ENCODE results near the gene C19orf12. TPM values are rescaled to one million over a fixed set of nuclear protein-coding genes. Genes with fewer than 3 reads are reported as not detected.

C19orf12 gene
- total RNA-seq, 1 experiment from 2014 or later: 17.5 TPM

- no peak overlapping the region for H3T11ph ChIP-seq (ENCODE audit: low read length)
- peaks cover 11 to 16% of the 10 kb centered on the region in 2 experiments for H3K4me1 Mint-ChIP-seq
- H3K4me1 ChIP-seq (ENCODE audit: insufficient read depth, low read length): peaks cover 8% of the 10 kb centered on the region; the same call in 1 of the 2 replicates
- H3K27me3 ChIP-seq (ENCODE audit: insufficient read depth, low read length): no peaks in the 10 kb centered on the region
- no peak overlapping the region for H3K9ac ChIP-seq (ENCODE audit: extremely low read depth, insufficient read length, low read length)
- H3K79me1 ChIP-seq (ENCODE audit: insufficient read depth, low read depth, low read length, poor library complexity, severe bottlenecking): no peaks in the 10 kb centered on the region
- no peak overlapping the region for H2AFZ ChIP-seq (ENCODE audit: low read length)
- H3K79me2 ChIP-seq (ENCODE audit: insufficient read depth, low read length): no peaks in the 10 kb centered on the region
- H3K27ac Mint-ChIP-seq: no peak overlapping the region
- no peak overlapping the region for H2BK5ac ChIP-seq (ENCODE audit: insufficient read length, low read length)
- H4K5ac ChIP-seq (ENCODE audit: insufficient read length, low read depth, low read length): no peak overlapping the region
- H4K91ac ChIP-seq (ENCODE audit: insufficient read length, low read depth, low read length): no peak overlapping the region
- no peak for DNase-seq
- H3K23ac ChIP-seq (ENCODE audit: insufficient read length, low read depth, low read length): no peak overlapping the region
- no peak for TF ChIP-seq CTCF (conservative IDR thresholded peaks at IDR 0.05)
- peaks cover 0 to 2% (median 0%) of the 10 kb centered on the region in 3 experiments; a peak in 1 of 7 replicates for H3K36me3 Mint-ChIP-seq (ENCODE audit: insufficient read depth in 1 of 3, low read depth in 3 of 3)
- H3K18ac ChIP-seq (ENCODE audit: insufficient read length, low read depth, low read length): no peak overlapping the region
- no peak overlapping the region for H3K4me2 ChIP-seq (ENCODE audit: insufficient read depth, insufficient read length, low read length)
- H3K4ac ChIP-seq (ENCODE audit: low read depth, low read length): no peak overlapping the region
- H2BK12ac ChIP-seq (ENCODE audit: insufficient read length, low read depth, low read length): no peak overlapping the region
- H4K20me1 ChIP-seq (ENCODE audit: control insufficient read depth, insufficient read depth, insufficient read length): no peaks in the 10 kb centered on the region
- H3K27me3 Mint-ChIP-seq (ENCODE audit: low read depth): peaks cover 11% of the 10 kb centered on the region
- no peak overlapping the region for H2BK120ac ChIP-seq (ENCODE audit: low read depth, low read length, poor library complexity, severe bottlenecking)
- no peak overlapping the region for H2AK5ac ChIP-seq (ENCODE audit: insufficient read length, low read length)
- H2BK20ac ChIP-seq (ENCODE audit: low read depth, low read length, poor library complexity, severe bottlenecking): no peak overlapping the region
- WGBS (ENCODE audit: extremely low coverage, insufficient read length, low lambda C conversion rate): no CpG with 5 or more reads among the region's 17 CpGs
- no peak overlapping the region for H2BK15ac ChIP-seq (ENCODE audit: low read depth, low read length)
- H3K14ac ChIP-seq (ENCODE audit: insufficient read depth, low read length): no peak overlapping the region
- peaks cover 14% of the 10 kb centered on the region for H3K23me2 ChIP-seq (ENCODE audit: insufficient read length, low read depth, low read length, poor library complexity, severe bottlenecking)
- H3K9me3 ChIP-seq (ENCODE audit: control insufficient read depth, low read depth, low read length): no peaks in the 10 kb centered on the region
- H3K9me3 Mint-ChIP-seq: no peaks in the 10 kb centered on the region
- H3K4me3 Mint-ChIP-seq: no peak overlapping the region
- H3K56ac ChIP-seq (ENCODE audit: insufficient read length, low read depth, low read length): no peak overlapping the region
- H3K27ac ChIP-seq (ENCODE audit: insufficient read length, low read depth, low read length): no peak overlapping the region
- no peak overlapping the region for H4K8ac ChIP-seq (replicated peaks; ENCODE audit: insufficient read length, low read depth, low read length)
These were observed 52.3 kb downstream of the C19orf12 start for GRCh38 chr19:29662604-29663404.
